Parathyroid adenoma (tissue), 2 donors: ENCODE measurements around the gene ST8SIA5.

ENCODE experiments used
- H2AFZ ChIP-seq: fragments of 300-600 bp; sonication (generic); one replicate; pipeline ENCODE4 v1.7.0; 2017; ENCODE audit warnings: antibody characterized with exemption, mild to moderate bottlenecking
- H3K27ac ChIP-seq: fragments of 300-600 bp; sonication (generic); one replicate; pipeline ENCODE4 v1.7.0; 2017
- H3K27me3 ChIP-seq: fragments of 300-600 bp; sonication (generic); one replicate; pipeline ENCODE4 v1.7.0; 2017; ENCODE audit warnings: low read length; ENCODE audit not compliant: control insufficient read depth, insufficient read depth
- H3K36me3 ChIP-seq: fragments of 300-600 bp; sonication (generic); one replicate; pipeline ENCODE4 v1.7.0; 2017; ENCODE audit warnings: low read length; ENCODE audit not compliant: control insufficient read depth, insufficient read depth
- H3K4me1 ChIP-seq: fragments of 300-600 bp; sonication (generic); one replicate; pipeline ENCODE4 v1.7.0; 2017; ENCODE audit warnings: control low read depth
- H3K4me2 ChIP-seq: fragments of 300-600 bp; sonication (generic); one replicate; pipeline ENCODE4 v1.7.0; 2017; ENCODE audit warnings: low read length
- H3K4me3 ChIP-seq: fragments of 300-600 bp; sonication (generic); one replicate; pipeline ENCODE4 v1.7.0; 2017; ENCODE audit warnings: low read depth, low read length
- H3K79me2 ChIP-seq: fragments of 300-600 bp; sonication (generic); one replicate; pipeline ENCODE4 v1.7.0; 2017; ENCODE audit warnings: control low read depth
- H3K9ac ChIP-seq: fragments of 300-600 bp; sonication (generic); one replicate; pipeline ENCODE4 v1.7.0; 2017; ENCODE audit warnings: mild to moderate bottlenecking
- H3K9me3 ChIP-seq: fragments of 300-600 bp; sonication (generic); one replicate; pipeline ENCODE4 v1.7.0; 2017; ENCODE audit warnings: low read length; ENCODE audit not compliant: control insufficient read depth
- TF ChIP-seq, protein P1 (sequence below): fragments of 300-600 bp; sonication (generic); IDR thresholded peaks from one replicate; pipeline ENCODE4 v1.7.0; 2017; ENCODE audit warnings: antibody characterized with exemption, mild to moderate bottlenecking
- donor health status: primary hyperparathyroidism.

Gene ST8SIA5

GRCh38 chr18:46649071-46649862 is 107.6 kb downstream of the ST8SIA5 start:
- Histone ChIP-seq H3K27ac (no peak overlapping the region), H3K4me1 (peaks cover 7% of the 10 kb centered on the region), H3K36me3 (no peaks in the 10 kb centered on the region), H2AFZ (peak overlapping the region; percentile 57), H3K79me2 (no peaks in the 10 kb centered on the region), H3K4me2 (no peak overlapping the region), H3K27me3 (no peaks in the 10 kb centered on the region), H3K9ac (no peak overlapping the region), H3K4me3 (no peak overlapping the region), H3K9me3 (no peaks in the 10 kb centered on the region)
- TF ChIP-seq, protein P1, sequence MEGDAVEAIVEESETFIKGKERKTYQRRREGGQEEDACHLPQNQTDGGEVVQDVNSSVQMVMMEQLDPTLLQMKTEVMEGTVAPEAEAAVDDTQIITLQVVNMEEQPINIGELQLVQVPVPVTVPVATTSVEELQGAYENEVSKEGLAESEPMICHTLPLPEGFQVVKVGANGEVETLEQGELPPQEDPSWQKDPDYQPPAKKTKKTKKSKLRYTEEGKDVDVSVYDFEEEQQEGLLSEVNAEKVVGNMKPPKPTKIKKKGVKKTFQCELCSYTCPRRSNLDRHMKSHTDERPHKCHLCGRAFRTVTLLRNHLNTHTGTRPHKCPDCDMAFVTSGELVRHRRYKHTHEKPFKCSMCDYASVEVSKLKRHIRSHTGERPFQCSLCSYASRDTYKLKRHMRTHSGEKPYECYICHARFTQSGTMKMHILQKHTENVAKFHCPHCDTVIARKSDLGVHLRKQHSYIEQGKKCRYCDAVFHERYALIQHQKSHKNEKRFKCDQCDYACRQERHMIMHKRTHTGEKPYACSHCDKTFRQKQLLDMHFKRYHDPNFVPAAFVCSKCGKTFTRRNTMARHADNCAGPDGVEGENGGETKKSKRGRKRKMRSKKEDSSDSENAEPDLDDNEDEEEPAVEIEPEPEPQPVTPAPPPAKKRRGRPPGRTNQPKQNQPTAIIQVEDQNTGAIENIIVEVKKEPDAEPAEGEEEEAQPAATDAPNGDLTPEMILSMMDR, result no peak

DNA sequence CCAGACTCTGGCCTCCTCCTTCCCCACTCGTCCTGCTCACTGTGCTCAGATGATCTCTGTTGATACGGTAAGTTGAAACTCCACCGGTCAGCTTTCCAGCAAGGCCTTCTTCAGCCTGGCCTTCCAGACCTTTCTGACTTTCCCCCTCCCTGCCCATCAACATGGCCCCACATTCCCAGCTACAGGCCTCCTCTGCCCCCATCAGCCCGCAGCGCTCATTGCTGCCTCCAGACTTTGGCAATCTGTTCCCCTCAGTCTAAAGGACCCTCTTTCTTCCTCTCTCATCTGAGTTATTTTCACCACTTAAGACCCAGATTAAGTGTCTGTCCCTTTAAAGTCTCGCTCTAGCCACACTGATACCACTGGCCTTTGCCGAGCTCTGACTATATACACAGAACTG is 110.4 kb downstream of the ST8SIA5 start:
- TF ChIP-seq, protein P1, result no peak
- Histone ChIP-seq H3K9ac (no peak overlapping the region), H3K9me3 (no peaks in the 10 kb centered on the region), H3K36me3 (no peaks in the 10 kb centered on the region), H3K4me3 (no peak overlapping the region), H3K27me3 (no peaks in the 10 kb centered on the region), H3K4me2 (no peak overlapping the region), H3K4me1 (peaks cover 14% of the 10 kb centered on the region), H2AFZ (peak overlapping the region; percentile 74), H3K27ac (no peak overlapping the region), H3K79me2 (no peaks in the 10 kb centered on the region)

- H3K4me2 ChIP-seq, result no peak overlapping the region
- no peak overlapping the region for H3K4me3 ChIP-seq
- H3K36me3 ChIP-seq, result no peaks in the 10 kb centered on the region
- no peak overlapping the region for H3K27ac ChIP-seq
- H3K27me3 ChIP-seq, result no peaks in the 10 kb centered on the region
- no peaks in the 10 kb centered on the region for H3K9me3 ChIP-seq
- TF ChIP-seq, protein P1, result no peak
- no peaks in the 10 kb centered on the region for H3K79me2 ChIP-seq
- no peak overlapping the region for H2AFZ ChIP-seq
- H3K4me1 ChIP-seq, result peaks cover 16% of the 10 kb centered on the region
- H3K9ac ChIP-seq, result no peak overlapping the region
These were observed 114.3 kb downstream of the ST8SIA5 start for GRCh38 chr18:46642561-46642960.

DNA sequence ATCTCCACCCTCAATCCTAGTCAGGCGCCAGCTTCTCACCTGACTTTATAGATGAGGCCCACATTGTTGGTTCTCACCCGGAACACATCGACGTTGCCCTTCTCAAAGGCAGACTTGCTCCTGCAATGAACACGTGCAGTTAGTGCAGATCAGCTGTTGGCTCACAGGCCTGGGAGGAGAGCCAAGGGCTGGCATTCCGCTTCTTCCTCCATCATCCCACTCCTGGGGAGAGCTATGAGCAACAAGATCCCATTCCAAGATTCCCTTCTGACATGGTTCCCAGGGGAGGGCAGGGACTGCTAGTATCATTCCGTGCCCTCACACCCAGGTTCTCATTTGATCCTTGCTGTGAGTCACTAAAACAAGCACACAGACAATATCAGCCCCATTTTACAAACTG is 114.9 kb downstream of the ST8SIA5 start:
- Histone ChIP-seq H3K4me1 (peaks cover 16% of the 10 kb centered on the region), H3K9me3 (no peaks in the 10 kb centered on the region), H3K36me3 (no peaks in the 10 kb centered on the region), H3K4me2 (no peak overlapping the region), H3K79me2 (no peaks in the 10 kb centered on the region), H3K27ac (no peak overlapping the region), H3K27me3 (no peaks in the 10 kb centered on the region), H3K4me3 (no peak overlapping the region), H3K9ac (no peak overlapping the region), H2AFZ (peak overlapping the region; percentile 52)
- TF ChIP-seq, protein P1, result no peak

- H3K4me2 ChIP-seq, result no peak overlapping the region
- TF ChIP-seq, protein P1, result no peak
These were observed 117.5 kb downstream of the ST8SIA5 start for GRCh38 chr18:46639386-46639785.

More at GRCh38 chr18:46639386-46639785, 117.5 kb downstream of the ST8SIA5 start:
- no peaks in the 10 kb centered on the region for H3K79me2 ChIP-seq
- no peak overlapping the region for H3K27ac ChIP-seq
- peaks cover 9% of the 10 kb centered on the region for H3K4me1 ChIP-seq
- H3K36me3 ChIP-seq, result no peaks in the 10 kb centered on the region
- H3K9ac ChIP-seq, result no peak overlapping the region
- no peak overlapping the region for H3K4me3 ChIP-seq
- no peaks in the 10 kb centered on the region for H3K9me3 ChIP-seq
- H3K27me3 ChIP-seq, result no peaks in the 10 kb centered on the region
- H2AFZ ChIP-seq, result no peak overlapping the region
